HG03521 (cell line): ENCODE data around the gene H2AZ1.
"Not testable (repeated sequence)": the region's sequence is repeated elsewhere in the genome, so short reads cannot be mapped to it uniquely, and the experiment has no call there.

Source experiments
- ATAC-seq: cut with Tn5 transposase; IDR thresholded peaks from one replicate; pipeline ENCODE4 v1.9.1; 2021; ENCODE audit warnings: mild to moderate bottlenecking, moderate library complexity; ENCODE audit not compliant: unreplicated experiment

The H2AZ1 gene

GRCh38 chr4:99949999-99950912, at the start of gene H2AZ1:
TSS of gene H2AZ1 (minus strand) at chr4:99950275. CDS start at chr4:99950170, 105 bp downstream.
- ATAC-seq = peak; percentile 55

GRCh38 chr4:99998062-99998867, 48.2 kb upstream of the H2AZ1 start:
- no peak for ATAC-seq

GRCh38 chr4:99991741-99992140, 41.7 kb upstream of the H2AZ1 start:
- no peak for ATAC-seq

GRCh38 chr4:99987681-99988080, 37.6 kb upstream of the H2AZ1 start:
- no peak for ATAC-seq

- ATAC-seq = peak; percentile 53
Observed at GRCh38 chr4:99986792-99987191, 36.7 kb upstream of the H2AZ1 start.

- no peak for ATAC-seq
Observed at GRCh38 chr4:99983289-99983943, 33.3 kb upstream of the H2AZ1 start.

- ATAC-seq = no peak
Observed at GRCh38 chr4:99979872-99980271, 29.8 kb upstream of the H2AZ1 start.

GRCh38 chr4:99971453-99972111, 21.5 kb upstream of the H2AZ1 start:
- ATAC-seq = no peak

GRCh38 chr4:99968330-99968729, 18.3 kb upstream of the H2AZ1 start:
- no peak for ATAC-seq

- ATAC-seq = no peak
Observed at GRCh38 chr4:99966692-99967091, 16.6 kb upstream of the H2AZ1 start.

GRCh38 chr4:99965674-99966350, 15.7 kb upstream of the H2AZ1 start:
- no peak for ATAC-seq

GRCh38 chr4:99965173-99965572, 15.1 kb upstream of the H2AZ1 start:
- ATAC-seq = no peak

- no peak for ATAC-seq
Observed at GRCh38 chr4:99961711-99962110, 11.6 kb upstream of the H2AZ1 start.

GRCh38 chr4:99960648-99961047, 10.6 kb upstream of the H2AZ1 start:
- no peak for ATAC-seq

GRCh38 chr4:99958207-99958606, 8.1 kb upstream of the H2AZ1 start:
- not testable (repeated sequence) for ATAC-seq

- ATAC-seq = no peak
Observed at GRCh38 chr4:99950913-99951254, 809 bp upstream of the H2AZ1 start.

GRCh38 chr4:99949034-99949998, 759 bp downstream of the H2AZ1 start:
- ATAC-seq = peak; percentile 24

GRCh38 chr4:99947608-99948007, 2.5 kb downstream of the H2AZ1 start:
- no peak for ATAC-seq

GRCh38 chr4:99947190-99947578, 2.9 kb downstream of the H2AZ1 start:
- no peak for ATAC-seq
